ENCODE measurements around the gene PDE10A.

DNA sequence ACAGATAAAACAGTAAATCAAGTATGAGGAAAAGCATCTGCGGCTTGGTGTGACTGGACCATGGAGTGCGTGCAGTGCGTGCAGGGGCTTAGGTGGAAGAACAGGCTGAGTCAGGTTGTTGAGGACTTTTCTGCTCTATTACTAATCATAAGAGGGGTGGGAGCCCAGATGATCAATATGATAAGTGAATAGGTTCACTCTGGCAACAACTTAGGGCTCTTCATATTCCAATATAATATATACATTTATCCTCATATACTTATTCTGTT, 56.4 kb downstream of the PDE10A start:
- TF ChIP-seq, protein P1, sequence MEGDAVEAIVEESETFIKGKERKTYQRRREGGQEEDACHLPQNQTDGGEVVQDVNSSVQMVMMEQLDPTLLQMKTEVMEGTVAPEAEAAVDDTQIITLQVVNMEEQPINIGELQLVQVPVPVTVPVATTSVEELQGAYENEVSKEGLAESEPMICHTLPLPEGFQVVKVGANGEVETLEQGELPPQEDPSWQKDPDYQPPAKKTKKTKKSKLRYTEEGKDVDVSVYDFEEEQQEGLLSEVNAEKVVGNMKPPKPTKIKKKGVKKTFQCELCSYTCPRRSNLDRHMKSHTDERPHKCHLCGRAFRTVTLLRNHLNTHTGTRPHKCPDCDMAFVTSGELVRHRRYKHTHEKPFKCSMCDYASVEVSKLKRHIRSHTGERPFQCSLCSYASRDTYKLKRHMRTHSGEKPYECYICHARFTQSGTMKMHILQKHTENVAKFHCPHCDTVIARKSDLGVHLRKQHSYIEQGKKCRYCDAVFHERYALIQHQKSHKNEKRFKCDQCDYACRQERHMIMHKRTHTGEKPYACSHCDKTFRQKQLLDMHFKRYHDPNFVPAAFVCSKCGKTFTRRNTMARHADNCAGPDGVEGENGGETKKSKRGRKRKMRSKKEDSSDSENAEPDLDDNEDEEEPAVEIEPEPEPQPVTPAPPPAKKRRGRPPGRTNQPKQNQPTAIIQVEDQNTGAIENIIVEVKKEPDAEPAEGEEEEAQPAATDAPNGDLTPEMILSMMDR (IDR thresholded peaks at IDR 0.05), result no peak
- TF ChIP-seq POLR2A (IDR thresholded peaks at IDR 0.05), result no peak
